HG02884 (cell line): ENCODE results near the gene C5orf58.

ENCODE experiments used
- ATAC-seq: cut with Tn5 transposase; IDR thresholded peaks from one replicate; pipeline ENCODE4 v1.9.1; 2021; ENCODE audit warnings: mild to moderate bottlenecking, moderate library complexity; ENCODE audit not compliant: unreplicated experiment

The C5orf58 gene

GRCh38 chr5:170278611-170279458 is 46.0 kb downstream of the C5orf58 start:
- ATAC-seq: peak; percentile 89

DNA sequence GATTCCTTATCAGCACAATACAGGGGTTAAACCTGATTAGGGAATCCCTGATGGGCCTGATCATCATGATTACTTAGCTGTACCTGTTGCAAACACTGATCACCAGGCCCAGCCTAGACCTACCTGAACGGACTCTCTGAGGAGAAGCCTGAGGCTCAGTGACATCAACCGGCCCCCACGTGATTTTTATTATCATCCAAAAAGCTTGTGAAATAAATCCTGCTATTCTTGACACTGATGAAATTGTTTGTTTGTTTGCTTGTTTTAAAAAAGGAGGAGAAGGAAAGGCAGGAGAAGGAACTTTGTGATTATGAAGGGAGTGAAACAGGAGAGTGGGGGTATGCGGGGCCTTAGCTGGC is 46.7 kb downstream of the C5orf58 start:
- ATAC-seq: no peak

- no peak for ATAC-seq
Measured at GRCh38 chr5:170280011-170280493, 47.3 kb downstream of the C5orf58 start.

- no peak for ATAC-seq
Measured at GRCh38 chr5:170283296-170283695, 50.5 kb downstream of the C5orf58 start.

GRCh38 chr5:170284231-170284630 is 51.4 kb downstream of the C5orf58 start:
- no peak for ATAC-seq

- ATAC-seq: no peak
Measured at GRCh38 chr5:170285181-170285580, 52.4 kb downstream of the C5orf58 start.

DNA sequence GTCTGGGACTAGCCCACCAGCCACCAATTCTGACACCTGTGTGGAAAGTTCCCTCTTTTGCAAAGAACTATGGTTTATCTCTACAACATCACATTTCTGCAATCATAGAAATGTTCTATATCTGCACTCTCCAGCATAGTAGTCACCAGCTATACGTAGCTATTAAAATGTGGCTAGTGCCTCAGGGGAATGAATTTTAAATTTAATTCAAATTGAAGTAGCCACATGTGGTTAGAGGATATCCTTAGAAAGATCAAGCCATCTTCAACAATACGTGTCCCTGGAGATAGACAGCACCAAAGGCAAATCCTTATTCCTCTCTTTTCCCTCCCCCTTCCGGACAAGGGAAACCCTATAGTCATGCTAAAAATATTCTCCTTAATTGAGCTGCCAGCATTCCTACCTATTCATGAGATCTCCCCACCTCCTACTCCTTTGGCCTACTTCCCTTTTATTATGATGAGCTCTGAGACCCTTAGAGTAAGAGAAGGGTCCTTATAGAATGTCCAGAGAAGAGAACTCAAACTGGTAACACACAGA is 53.7 kb downstream of the C5orf58 start:
- ATAC-seq: no peak

DNA sequence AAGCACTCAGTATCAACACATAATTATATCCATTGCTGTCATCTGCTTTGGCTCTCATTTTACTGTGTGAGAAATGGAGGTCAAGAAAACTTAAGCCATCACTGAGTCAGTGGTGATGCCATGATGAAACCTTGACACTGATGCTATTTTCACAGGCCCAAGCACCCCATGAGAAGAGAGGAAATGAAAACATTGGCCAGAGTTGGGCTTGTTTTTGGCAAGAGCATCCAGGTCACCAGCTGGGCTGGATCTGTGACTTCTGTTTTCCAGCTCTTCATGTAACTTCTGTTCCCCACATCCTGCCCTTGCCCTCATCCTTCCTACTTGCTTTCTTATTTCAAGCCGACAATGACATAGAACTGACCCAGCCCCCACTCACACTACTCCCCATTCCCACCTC is 54.7 kb downstream of the C5orf58 start:
- ATAC-seq: no peak

DNA sequence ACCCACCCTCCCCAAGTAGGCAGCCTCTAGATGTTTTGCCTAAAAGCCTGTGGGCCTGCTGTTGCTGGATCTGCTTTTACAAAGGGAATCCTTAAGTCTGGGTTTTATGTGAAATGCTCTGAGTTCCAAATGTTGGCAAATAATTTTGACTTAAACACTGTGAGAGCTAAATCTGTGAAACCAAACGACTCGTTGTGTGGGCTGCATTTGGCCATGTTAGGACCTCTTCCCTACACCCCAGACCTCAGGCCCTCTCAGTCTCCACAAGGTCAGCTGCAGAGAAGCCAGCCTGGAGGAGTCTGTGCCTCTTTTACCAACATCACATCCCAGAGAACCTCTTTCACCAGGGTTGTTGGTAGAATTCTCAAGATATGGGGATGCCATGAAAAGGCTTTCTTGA is 55.4 kb downstream of the C5orf58 start:
- no peak for ATAC-seq

DNA sequence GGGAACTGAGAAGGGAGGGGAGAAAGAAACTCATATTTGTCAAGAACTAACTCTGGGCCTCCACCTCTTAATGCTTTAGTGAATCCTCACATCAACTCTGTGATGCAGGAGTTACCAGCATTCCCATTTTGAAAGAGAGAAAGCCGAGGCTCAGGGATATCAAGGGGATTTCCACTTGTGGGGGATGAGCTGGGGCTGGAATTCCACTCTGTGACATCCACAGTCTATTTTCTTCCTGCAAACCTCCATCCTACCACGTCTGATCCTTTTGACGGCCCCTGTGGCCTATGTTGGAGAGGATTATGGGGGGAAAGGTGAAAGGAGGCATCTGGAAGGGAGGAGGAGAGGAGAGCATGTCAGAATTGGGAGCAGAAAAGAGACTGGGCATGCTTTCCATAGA is 55.8 kb downstream of the C5orf58 start:
- ATAC-seq: no peak

- ATAC-seq: no peak
Measured at GRCh38 chr5:170289121-170289520, 56.3 kb downstream of the C5orf58 start.

DNA sequence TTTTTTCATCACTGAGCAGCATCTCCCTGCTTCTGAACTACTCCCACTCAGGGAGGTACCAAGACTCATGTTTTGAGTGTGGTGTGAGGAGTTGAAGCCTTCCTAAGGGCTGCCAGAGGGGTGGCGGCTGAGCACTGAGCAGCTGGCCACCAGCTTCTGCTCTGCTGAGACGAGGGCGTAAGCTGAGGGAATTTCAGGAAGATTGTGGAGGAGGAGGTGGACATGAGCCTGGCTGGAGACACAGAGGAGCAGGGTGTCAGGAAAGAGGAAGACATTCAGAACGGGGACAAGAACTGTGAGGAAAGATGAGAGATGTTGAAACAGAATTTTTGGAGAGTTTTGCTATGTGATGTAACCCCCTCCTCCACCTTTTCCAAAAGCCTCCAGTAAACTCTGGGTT is 57.0 kb downstream of the C5orf58 start:
- no peak for ATAC-seq

DNA sequence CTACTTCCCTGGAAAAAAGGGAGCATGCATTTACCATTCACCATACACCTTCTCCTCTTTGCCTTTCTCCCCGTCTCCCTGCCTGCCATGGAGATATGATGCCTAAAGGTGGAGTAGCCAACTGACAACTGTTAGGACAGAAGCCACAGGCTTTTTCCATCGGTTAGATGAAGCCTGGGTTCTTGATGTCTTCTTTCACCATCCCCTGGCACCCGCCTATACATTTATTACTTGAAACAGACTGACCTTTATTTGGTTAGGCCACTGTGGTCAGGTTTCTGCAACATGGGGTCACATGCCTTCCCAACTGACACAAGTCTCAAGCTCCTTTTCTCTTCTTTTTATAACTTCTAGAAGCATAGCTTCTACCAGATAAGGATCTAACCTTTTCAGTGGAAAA is 57.7 kb downstream of the C5orf58 start:
- ATAC-seq: no peak

DNA sequence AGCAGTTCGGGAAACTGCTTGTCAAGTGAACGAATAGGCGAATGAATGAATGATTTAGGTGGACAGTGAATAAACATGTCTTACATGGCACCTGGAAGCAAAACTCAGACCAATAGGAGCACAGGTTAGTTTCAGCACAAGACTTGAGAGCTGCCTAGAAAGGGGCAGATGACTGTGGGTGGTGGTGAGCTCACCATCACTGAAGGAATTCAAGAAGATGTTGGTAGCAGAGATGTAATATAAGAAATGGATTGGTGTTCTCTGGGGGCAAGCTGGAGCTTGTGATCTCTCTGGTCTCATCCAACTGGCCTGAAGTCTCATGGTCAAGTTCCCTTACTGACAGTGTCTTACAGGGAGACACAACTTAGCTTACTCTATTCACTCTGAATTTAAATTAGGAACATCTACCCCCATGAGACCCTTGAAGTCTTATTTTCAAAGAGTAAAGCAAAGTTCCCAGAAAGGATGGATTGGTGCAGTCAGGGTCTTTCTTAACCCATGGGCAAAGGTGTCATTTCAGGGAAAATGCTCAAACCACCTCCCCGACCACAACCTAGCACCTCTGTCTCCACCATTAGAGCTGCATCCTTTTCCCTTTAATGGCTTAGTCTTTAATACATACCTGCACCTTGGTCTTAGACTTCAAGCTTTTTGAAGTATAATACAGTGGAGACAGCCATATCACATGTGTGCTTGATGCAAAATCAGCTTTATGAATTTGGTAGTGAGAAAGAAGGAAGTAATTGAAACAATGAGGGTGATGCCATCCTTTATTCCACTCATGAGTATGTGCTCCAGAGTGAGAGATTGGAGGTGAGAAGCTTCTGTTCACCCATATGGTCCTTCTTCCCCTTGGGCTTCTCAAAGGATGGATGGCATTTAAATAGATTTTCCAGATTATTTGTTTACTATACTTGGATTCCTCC is 59.7 kb downstream of the C5orf58 start:
- ATAC-seq: no peak

- peak; percentile 57 for ATAC-seq
Measured at GRCh38 chr5:170293273-170293672, 60.5 kb downstream of the C5orf58 start.

GRCh38 chr5:170294057-170294456 is 61.3 kb downstream of the C5orf58 start:
- no peak for ATAC-seq

- ATAC-seq: no peak
Measured at GRCh38 chr5:170294556-170294955, 61.8 kb downstream of the C5orf58 start.
